ENCODE measurements around the gene ATF7. TPM values are rescaled to one million over a fixed set of nuclear protein-coding genes. Genes with fewer than 3 reads are reported as not detected.

Gene ATF7
- polyA plus RNA-seq, 2 of the 4 experiments (the other 2 are of a cell fraction), result 22.9 to 38.9 TPM

DNA sequence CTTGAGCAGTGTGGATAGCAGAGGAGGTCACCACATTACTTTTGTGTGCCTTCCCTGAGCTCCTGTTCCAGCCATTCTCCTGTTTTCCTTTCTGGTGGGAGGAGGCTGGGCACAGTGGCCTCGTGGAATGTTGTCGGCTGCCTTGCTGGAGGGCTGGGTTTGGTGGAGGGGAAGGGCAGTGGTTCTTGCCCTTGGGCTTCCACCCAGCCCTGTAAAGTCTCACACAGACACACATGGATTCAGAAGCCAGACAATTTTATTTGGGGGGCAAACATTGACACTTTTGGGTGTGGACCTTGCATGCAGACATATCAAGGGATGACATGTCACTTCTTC, 119.8 kb downstream of the ATF7 start:
- Histone ChIP-seq H3K4me3 (no peak overlapping the region), H3K4me1 (peaks cover 21% of the 10 kb centered on the region), H3K4me2 (no peak overlapping the region), H3K27ac (no peak overlapping the region), H3K9me3 (no peaks in the 10 kb centered on the region)
- WGBS (ENCODE audit: missing lambda C conversion rate), result 52% methylated on average over 2 of the region's 2 CpGs
- DNase-seq (ENCODE audit: low read depth in 1 of 2, low spot score in 1 of 2) (no peak), ATAC-seq (no peak), FAIRE-seq (no peak)
- CTCF ChIA-PET, result interaction anchor here (1.0 to 13.1 kb wide), 4 partner anchors 12 to 180 kb away, joined by 4 to 169 read pairs (median 54); partner anchors contain the start of gene AAAS
- TF ChIP-seq TP53 (CRISPR knock-in tag; IDR thresholded peaks at IDR 0.05) (no peak), FOSL2 (IDR thresholded peaks at IDR 0.05) (no peak), FOSL2 (CRISPR knock-in tag; IDR thresholded peaks at IDR 0.05) (no peak), MAZ (IDR thresholded peaks at IDR 0.05; ENCODE audit: borderline replicate concordance, low read depth, low read length) (no peak), POLR2AphosphoS2 (conservative IDR thresholded peaks at IDR 0.05; ENCODE audit: low read length) (no peak), CEBPB (IDR thresholded peaks at IDR 0.05) (no peak)
- POLR2A ChIA-PET, result interaction anchor here (0.7 kb wide), 1 partner anchor 33 kb away, joined by 3 read pairs; no protein-coding TSS in a partner anchor

DNA sequence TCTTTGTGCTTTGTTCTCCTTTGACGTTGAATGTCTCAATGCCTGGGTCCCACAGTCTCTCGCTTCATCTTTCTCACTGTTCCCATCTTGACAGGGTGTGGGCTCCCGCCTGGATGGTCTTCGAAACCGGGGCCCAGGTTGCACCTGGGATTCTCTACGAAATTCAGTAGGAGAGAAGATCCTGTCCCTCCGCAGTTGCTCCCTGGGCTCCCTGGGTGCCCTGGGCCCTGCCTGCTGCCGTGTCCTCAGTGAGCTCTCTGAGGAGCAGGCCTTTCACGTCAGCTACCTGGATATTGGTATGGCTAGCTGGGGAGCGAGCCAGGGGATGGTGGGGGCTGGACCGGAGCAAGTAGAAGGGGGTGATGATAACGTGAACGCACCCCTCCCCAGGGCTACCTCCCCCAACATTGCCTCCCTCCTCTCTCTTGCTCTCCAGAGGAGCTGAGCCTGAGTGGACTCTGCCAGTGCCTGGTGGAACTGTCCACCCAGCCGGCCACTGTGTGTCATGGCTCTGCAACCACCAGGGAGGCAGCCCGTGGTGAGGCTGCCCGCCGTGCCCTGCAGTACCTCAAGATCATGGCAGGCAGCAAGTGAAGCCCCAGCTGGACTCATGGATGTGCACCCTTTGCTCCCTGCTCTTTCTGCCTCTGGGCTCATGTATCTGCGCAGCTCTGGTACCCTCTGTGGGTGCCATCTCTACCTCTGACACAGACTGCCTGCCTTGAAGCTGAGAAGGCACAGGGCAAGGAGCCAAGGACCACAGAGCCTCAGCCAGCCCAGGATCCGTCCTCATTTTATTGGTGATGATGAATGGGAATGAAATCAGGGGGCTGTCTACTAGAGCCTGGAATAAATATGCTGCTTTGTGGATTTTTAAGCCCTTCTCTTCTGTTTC, 120.4 kb downstream of the ATF7 start:
- Histone ChIP-seq H3K9me3 (no peaks in the 10 kb centered on the region), H3K27ac (peak overlapping the region; percentile 29 to 53; a peak in 4 of 6 replicates), H3K4me3 (no peak overlapping the region), H3K4me1 (peaks cover 21% of the 10 kb centered on the region), H3K4me2 (no peak overlapping the region)
- TF ChIP-seq MYC (IDR thresholded peaks at IDR 0.05; ENCODE audit: borderline replicate concordance, low read length), result no peak
- TF ChIP-seq EP300 (IDR thresholded peaks at IDR 0.05), result no peak
- no peak for TF ChIP-seq POLR2A (IDR thresholded peaks at IDR 0.05; ENCODE audit: low read length)
- TF ChIP-seq MAFK (IDR thresholded peaks at IDR 0.05; ENCODE audit: partially characterized antibody), result no peak
- TF ChIP-seq FOSL2 (IDR thresholded peaks at IDR 0.05), result no peak
- TF ChIP-seq FOSL2 (CRISPR knock-in tag; IDR thresholded peaks at IDR 0.05), result no peak
- TF ChIP-seq HDAC2 (IDR thresholded peaks at IDR 0.05), result no peak
- no peak for TF ChIP-seq ZNF302 (CRISPR knock-in tag; IDR thresholded peaks at IDR 0.05)
- no peak for TF ChIP-seq BHLHE40 (IDR thresholded peaks at IDR 0.05; ENCODE audit: low read depth, low read length)
- TF ChIP-seq NFE2L2 (conservative IDR thresholded peaks at IDR 0.05; ENCODE audit: low read length), result no peak
- no peak for TF ChIP-seq JUNB (IDR thresholded peaks at IDR 0.05)
- no peak for TF ChIP-seq RNF2 (IDR thresholded peaks at IDR 0.05; ENCODE audit: borderline replicate concordance, low read depth)
- no peak for TF ChIP-seq TP53 (CRISPR knock-in tag; IDR thresholded peaks at IDR 0.05)
- TF ChIP-seq, protein P1, sequence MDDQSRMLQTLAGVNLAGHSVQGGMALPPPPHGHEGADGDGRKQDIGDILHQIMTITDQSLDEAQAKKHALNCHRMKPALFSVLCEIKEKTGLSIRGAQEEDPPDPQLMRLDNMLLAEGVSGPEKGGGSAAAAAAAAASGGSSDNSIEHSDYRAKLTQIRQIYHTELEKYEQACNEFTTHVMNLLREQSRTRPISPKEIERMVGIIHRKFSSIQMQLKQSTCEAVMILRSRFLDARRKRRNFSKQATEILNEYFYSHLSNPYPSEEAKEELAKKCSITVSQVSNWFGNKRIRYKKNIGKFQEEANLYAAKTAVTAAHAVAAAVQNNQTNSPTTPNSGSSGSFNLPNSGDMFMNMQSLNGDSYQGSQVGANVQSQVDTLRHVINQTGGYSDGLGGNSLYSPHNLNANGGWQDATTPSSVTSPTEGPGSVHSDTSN (IDR thresholded peaks at IDR 0.05), result no peak
- TF ChIP-seq TFCP2L1 (CRISPR knock-in tag; IDR thresholded peaks at IDR 0.05), result no peak
- TF ChIP-seq FOSB (CRISPR knock-in tag; IDR thresholded peaks at IDR 0.05), result no peak
- no peak for TF ChIP-seq NR3C1 (IDR thresholded peaks at IDR 0.05)
- TF ChIP-seq, protein P2, sequence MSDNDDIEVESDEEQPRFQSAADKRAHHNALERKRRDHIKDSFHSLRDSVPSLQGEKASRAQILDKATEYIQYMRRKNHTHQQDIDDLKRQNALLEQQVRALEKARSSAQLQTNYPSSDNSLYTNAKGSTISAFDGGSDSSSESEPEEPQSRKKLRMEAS (IDR thresholded peaks at IDR 0.05), result no peak
- TF ChIP-seq, protein P3, sequence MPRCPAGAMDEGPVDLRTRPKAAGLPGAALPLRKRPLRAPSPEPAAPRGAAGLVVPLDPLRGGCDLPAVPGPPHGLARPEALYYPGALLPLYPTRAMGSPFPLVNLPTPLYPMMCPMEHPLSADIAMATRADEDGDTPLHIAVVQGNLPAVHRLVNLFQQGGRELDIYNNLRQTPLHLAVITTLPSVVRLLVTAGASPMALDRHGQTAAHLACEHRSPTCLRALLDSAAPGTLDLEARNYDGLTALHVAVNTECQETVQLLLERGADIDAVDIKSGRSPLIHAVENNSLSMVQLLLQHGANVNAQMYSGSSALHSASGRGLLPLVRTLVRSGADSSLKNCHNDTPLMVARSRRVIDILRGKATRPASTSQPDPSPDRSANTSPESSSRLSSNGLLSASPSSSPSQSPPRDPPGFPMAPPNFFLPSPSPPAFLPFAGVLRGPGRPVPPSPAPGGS (IDR thresholded peaks at IDR 0.05), result no peak
- TF ChIP-seq KDM5A (IDR thresholded peaks at IDR 0.05), result no peak
- ChIA-PET CTCF (interaction anchor here (1.0 to 13.1 kb wide), 5 partner anchors 13 to 179 kb away, joined by 3 to 169 read pairs (median 5); partner anchors contain the start of gene AAAS), POLR2A (interaction anchor here (0.7 kb wide), 1 partner anchor 32 kb away, joined by 3 read pairs; no protein-coding TSS in a partner anchor)
- DNase-seq (ENCODE audit: low read depth in 1 of 2, low spot score in 1 of 2) (no peak), ATAC-seq (no peak), FAIRE-seq (no peak)
- whole genome bisulfite sequencing (ENCODE audit: missing lambda C conversion rate), result 87% methylated on average over 17 of the region's 19 CpGs
